B cell (primary cell): ENCODE data around the gene PIWIL1. TPM values are rescaled to one million over a fixed set of nuclear protein-coding genes. Genes with fewer than 3 reads are reported as not detected.

Experiments used
- ATAC-seq: fragments of 200-7000 bp; cut with Tn5 transposase; one replicate; pipeline ENCODE4 v1.10.0; 2021; ENCODE audit warnings: low read depth, mild to moderate bottlenecking, moderate number of reproducible peaks, moderate library complexity
- CTCF ChIA-PET: fragments of 350-600 bp; sonication (Branson Sonifier 250); formaldehyde crosslinking; loops from one replicate; lab custom pipeline; 2021; ENCODE audit warnings: antibody characterized with exemption, inconsistent platforms; lab: Charles Lee
- POLR2A ChIA-PET: fragments of 350-600 bp; sonication (Branson Sonifier 250); formaldehyde crosslinking; loops from one replicate; lab custom pipeline; 2021; ENCODE audit warnings: antibody characterized with exemption; lab: Charles Lee
- DNase-seq: peaks from one replicate; pipeline ENCODE4 v3.0.0; 2013
- H2AFZ ChIP-seq: 2 replicates; pipeline ENCODE4 v1.6.1; 2012; ENCODE audit warnings: mild to moderate bottlenecking, low read depth, low read length; ENCODE audit not compliant: insufficient read depth, poor library complexity, severe bottlenecking
- H3K27ac ChIP-seq, 2 donors: 1 replicate in 1 of 2; 2 replicates in 1 of 2; pipeline ENCODE4 v1.5.1; 2012 to 2013; ENCODE audit warnings: low read length in 2 of 2, mild to moderate bottlenecking in 2 of 2, moderate library complexity in 1 of 2
- H3K27me3 ChIP-seq, 4 experiments: fragments of 200-600 bp in 1 of 4; sonication (generic) in 1 of 4; replicated peaks in 1 of 4; 1 replicate in 2 of 4; 2 replicates in 2 of 4; pipeline versions ENCODE4 v1.6.1 to v1.7.0; 2013 to 2016; ENCODE audit warnings: low read length in 3 of 4, mild to moderate bottlenecking in 2 of 4, mixed read lengths in 1 of 4, moderate library complexity in 1 of 4; ENCODE audit not compliant: insufficient read depth in 4 of 4, control insufficient read depth in 3 of 4; ENCODE audit errors: control extremely low read depth in 1 of 4
- H3K36me3 ChIP-seq, 2 experiments: replicated peaks in 1 of 2; 1 replicate in 1 of 2; 2 replicates in 1 of 2; pipeline versions ENCODE4 v1.6.1 to v1.7.1; 2013; ENCODE audit warnings: low read length in 1 of 2; ENCODE audit not compliant: insufficient read depth in 2 of 2, control insufficient read depth in 1 of 2; ENCODE audit errors: control extremely low read depth in 1 of 2, extremely low read depth in 1 of 2
- H3K4me1 ChIP-seq, 2 donors: fragments of 200-600 bp in 1 of 2; sonication (generic) in 1 of 2; 1 replicate in 1 of 2; 2 replicates in 1 of 2; pipeline versions ENCODE4 v1.5.1 to v1.6.1; 2013 to 2017; ENCODE audit warnings: low read length in 2 of 2; ENCODE audit not compliant: control insufficient read depth in 2 of 2, insufficient read depth in 2 of 2
- H3K4me2 ChIP-seq: replicated peaks from 2 replicates; pipeline ENCODE3; 2012; ENCODE audit warnings: mild to moderate bottlenecking, low read depth, low read length; ENCODE audit not compliant: poor library complexity, severe bottlenecking
- H3K4me3 ChIP-seq, 5 experiments: fragments of 200-600 bp in 1 of 5; sonication (generic) in 1 of 5; 1 replicate in 3 of 5; 2 replicates in 2 of 5; pipeline versions ENCODE4 v1.5.1 to v1.7.0; 2011 to 2016; ENCODE audit warnings: low read length in 4 of 5, mild to moderate bottlenecking in 4 of 5, low read depth in 2 of 5, control low read depth in 1 of 5, moderate library complexity in 1 of 5; ENCODE audit not compliant: insufficient read depth in 1 of 5; ENCODE audit errors: control extremely low read depth in 1 of 5, extremely low read depth in 1 of 5
- H3K79me2 ChIP-seq: fragments of 200-600 bp; sonication (generic); one replicate; pipeline ENCODE4 v1.6.0; 2016; ENCODE audit warnings: low read length; ENCODE audit not compliant: control insufficient read depth, insufficient read depth
- H3K9ac ChIP-seq: fragments of 200-600 bp; sonication (generic); 2 replicates; pipeline ENCODE4 v1.6.1; 2017; ENCODE audit warnings: mild to moderate bottlenecking, low read length, moderate library complexity
- H3K9me3 ChIP-seq, 3 donors: one replicate each; pipeline versions ENCODE4 v1.6.1 to v1.7.1; 2013; ENCODE audit warnings: low read length in 2 of 3; ENCODE audit not compliant: control insufficient read depth in 2 of 3, insufficient read depth in 1 of 3; ENCODE audit errors: control extremely low read depth in 1 of 3
- H4K20me1 ChIP-seq: 2 replicates; pipeline ENCODE4 v1.6.0; 2012; ENCODE audit warnings: mild to moderate bottlenecking, low read length; ENCODE audit not compliant: insufficient read depth, control insufficient read depth, poor library complexity, severe bottlenecking
- H3K27ac Mint-ChIP-seq: one replicate; pipeline ENCODE4 v1.8.0; 2021; ENCODE audit warnings: mixed read lengths
- H3K27me3 Mint-ChIP-seq: one replicate; pipeline ENCODE4 v1.8.0; 2021; ENCODE audit warnings: mixed read lengths
- H3K4me1 Mint-ChIP-seq: one replicate; pipeline ENCODE4 v1.8.0; 2021; ENCODE audit warnings: mixed read lengths
- H3K4me3 Mint-ChIP-seq: one replicate; pipeline ENCODE4 v1.8.0; 2021; ENCODE audit warnings: mixed read lengths
- H3K9me3 Mint-ChIP-seq: one replicate; pipeline ENCODE4 v1.8.0; 2022; ENCODE audit warnings: mixed read lengths; ENCODE audit not compliant: insufficient read depth
- CTCF ChIP-seq: fragments of 200-600 bp; IDR thresholded peaks from one replicate; pipeline ENCODE4 v1.8.0; 2022; ENCODE audit warnings: antibody characterized with exemption, mild to moderate bottlenecking
- EZH2 ChIP-seq: IDR thresholded peaks from 2 replicates; pipeline ENCODE4 v1.6.1; 2012; ENCODE audit warnings: borderline replicate concordance, low read depth, mild to moderate bottlenecking, moderate library complexity, low read length; ENCODE audit not compliant: insufficient read depth, poor library complexity, severe bottlenecking
- WGBS: methylation state at CpG from one replicate; pipeline ENCODE4 v1.1.5; 2013; ENCODE audit warnings: missing lambda C conversion rate; ENCODE audit not compliant: insufficient coverage; 5-methylcytosine and 5-hydroxymethylcytosine counted together
- intact Hi-C: fragments of 100-400 bp; cut with micrococcal nuclease; formaldehyde crosslinking; loops from one replicate; pipeline ENCODE4 v1.10.0; 2022
- polyA plus RNA-seq: library from polyadenylated mRNA; depleted of rRNA; stranded (reverse); fragments of >200 nt; gene quantifications from 2 replicates; pipeline ENCODE4 v1.2.3, GENCODE V29; 2012
- total RNA-seq, 2 donors: library from RNA; stranded (reverse); fragments of 120-200 nt in 1 of 2; gene quantifications; 1 replicate in 1 of 2; 2 replicates in 1 of 2; pipeline versions ENCODE4 v1.2.3 to v1.2.4, GENCODE V29; 2013 to 2022

PIWIL1 gene
- total and polyA plus RNA-seq, 2 donors (not counting 1 experiment from before 2014, with no cell fraction given): not detected

- Histone ChIP-seq H2AFZ (no peak overlapping the region), H3K27me3 (peaks cover 0 to 9% (median 0%) of the 10 kb centered on the region in 4 experiments), H3K4me3 (no peak overlapping the region), H3K27ac (no peak overlapping the region), H3K4me2 (no peak overlapping the region), H3K9ac (no peak overlapping the region), H3K79me2 (no peaks in the 10 kb centered on the region), H3K36me3 (no peaks in the 10 kb centered on the region), H3K4me1 (no peaks in the 10 kb centered on the region), H4K20me1 (no peaks in the 10 kb centered on the region), H3K9me3 (peaks cover 0 to 11% (median 0%) of the 10 kb centered on the region in 3 donors)
- CTCF ChIA-PET: interaction anchor here (0.6 to 0.7 kb wide), 2 partner anchors 10 to 58 kb away, joined by 3 read pairs; no protein-coding TSS in a partner anchor
- Mint-ChIP-seq H3K27ac (no peak overlapping the region), H3K4me3 (no peak overlapping the region), H3K9me3 (no peaks in the 10 kb centered on the region), H3K4me1 (no peaks in the 10 kb centered on the region), H3K27me3 (peaks cover 12% of the 10 kb centered on the region)
- ATAC-seq: no peak
- peak; percentile 65 for TF ChIP-seq CTCF
- no peak for TF ChIP-seq EZH2
- 69% methylated on average over 6 of the region's 15 CpGs for WGBS
- POLR2A ChIA-PET: no interaction called here
- intact Hi-C loops: loop anchor here (2.0 kb wide), 1 partner anchor 287 kb away; no protein-coding TSS in a partner anchor
- peak; percentile 31 for DNase-seq
Measured at GRCh38 chr12:130335517-130336392, 1.9 kb upstream of the PIWIL1 start.
